ENCODE data around the gene RAD18. TPM values are rescaled to one million over a fixed set of nuclear protein-coding genes. Genes with fewer than 3 reads are reported as not detected.

The RAD18 gene
- polyA plus RNA-seq, 1 donor from 2014 or later: 4.7 TPM

DNA sequence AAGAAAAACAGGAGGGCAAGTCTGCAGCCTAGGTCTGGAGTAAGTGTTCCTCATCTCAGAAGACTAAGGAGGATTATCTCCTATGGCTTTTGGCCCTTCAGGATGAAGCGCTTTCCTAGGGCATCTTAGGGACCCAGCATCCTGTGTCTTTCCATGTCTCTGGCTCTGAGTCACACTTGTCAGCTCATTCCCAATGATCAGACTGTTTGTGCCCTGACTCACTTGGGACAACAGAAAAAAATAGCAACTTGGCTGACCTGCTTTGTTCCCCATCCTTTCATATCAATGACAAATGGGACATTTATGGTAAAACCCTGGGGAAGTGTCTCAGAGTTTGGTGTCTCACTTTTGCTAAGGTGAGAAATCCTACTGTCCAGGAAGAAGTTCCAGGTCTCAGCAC lies 117.6 kb downstream of the RAD18 start:
- H3K9ac ChIP-seq (ENCODE audit: low read length): no peak overlapping the region
- H3K4me3 ChIP-seq (ENCODE audit: low read length): no peak overlapping the region
- H3K4me2 ChIP-seq (ENCODE audit: low read length): no peak overlapping the region
- TF ChIP-seq MXI1 (conservative IDR thresholded peaks at IDR 0.05; ENCODE audit: poor library complexity, severe bottlenecking) (no peak), RAD21 (conservative IDR thresholded peaks at IDR 0.05) (no peak), TAF1 (IDR thresholded peaks at IDR 0.05; ENCODE audit: low read depth) (no peak), SMC3 (conservative IDR thresholded peaks at IDR 0.05; ENCODE audit: poor library complexity) (no peak), POLR2AphosphoS5 (IDR thresholded peaks at IDR 0.05) (no peak), EZH2 (IDR thresholded peaks at IDR 0.05; ENCODE audit: borderline replicate concordance, insufficient read depth, low read length, poor library complexity, severe bottlenecking) (no peak)
- TF ChIP-seq, protein P1, sequence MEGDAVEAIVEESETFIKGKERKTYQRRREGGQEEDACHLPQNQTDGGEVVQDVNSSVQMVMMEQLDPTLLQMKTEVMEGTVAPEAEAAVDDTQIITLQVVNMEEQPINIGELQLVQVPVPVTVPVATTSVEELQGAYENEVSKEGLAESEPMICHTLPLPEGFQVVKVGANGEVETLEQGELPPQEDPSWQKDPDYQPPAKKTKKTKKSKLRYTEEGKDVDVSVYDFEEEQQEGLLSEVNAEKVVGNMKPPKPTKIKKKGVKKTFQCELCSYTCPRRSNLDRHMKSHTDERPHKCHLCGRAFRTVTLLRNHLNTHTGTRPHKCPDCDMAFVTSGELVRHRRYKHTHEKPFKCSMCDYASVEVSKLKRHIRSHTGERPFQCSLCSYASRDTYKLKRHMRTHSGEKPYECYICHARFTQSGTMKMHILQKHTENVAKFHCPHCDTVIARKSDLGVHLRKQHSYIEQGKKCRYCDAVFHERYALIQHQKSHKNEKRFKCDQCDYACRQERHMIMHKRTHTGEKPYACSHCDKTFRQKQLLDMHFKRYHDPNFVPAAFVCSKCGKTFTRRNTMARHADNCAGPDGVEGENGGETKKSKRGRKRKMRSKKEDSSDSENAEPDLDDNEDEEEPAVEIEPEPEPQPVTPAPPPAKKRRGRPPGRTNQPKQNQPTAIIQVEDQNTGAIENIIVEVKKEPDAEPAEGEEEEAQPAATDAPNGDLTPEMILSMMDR (IDR thresholded peaks at IDR 0.05; ENCODE audit: poor library complexity, severe bottlenecking): no peak
- H2AFZ ChIP-seq (ENCODE audit: low read depth, low read length): no peak overlapping the region
- H3F3A ChIP-seq (ENCODE audit: insufficient read depth, low read length, poor library complexity, severe bottlenecking): no peaks in the 10 kb centered on the region
- no peaks in the 10 kb centered on the region for H3K9me2 ChIP-seq (ENCODE audit: insufficient read depth, low read length)
- no peak overlapping the region for H3K27ac ChIP-seq (ENCODE audit: low read length)
- H3K79me2 ChIP-seq (replicated peaks; ENCODE audit: insufficient read depth, low read length): no peaks in the 10 kb centered on the region
- H3K36me3 ChIP-seq (ENCODE audit: insufficient read depth, low read length): no peaks in the 10 kb centered on the region
- H3K9me3 ChIP-seq (ENCODE audit: low read length): no peaks in the 10 kb centered on the region
- H3K27me3 ChIP-seq (ENCODE audit: insufficient read depth, low read depth, low read length): no peaks in the 10 kb centered on the region
- no peaks in the 10 kb centered on the region for H4K20me1 ChIP-seq (ENCODE audit: insufficient read depth)

DNA sequence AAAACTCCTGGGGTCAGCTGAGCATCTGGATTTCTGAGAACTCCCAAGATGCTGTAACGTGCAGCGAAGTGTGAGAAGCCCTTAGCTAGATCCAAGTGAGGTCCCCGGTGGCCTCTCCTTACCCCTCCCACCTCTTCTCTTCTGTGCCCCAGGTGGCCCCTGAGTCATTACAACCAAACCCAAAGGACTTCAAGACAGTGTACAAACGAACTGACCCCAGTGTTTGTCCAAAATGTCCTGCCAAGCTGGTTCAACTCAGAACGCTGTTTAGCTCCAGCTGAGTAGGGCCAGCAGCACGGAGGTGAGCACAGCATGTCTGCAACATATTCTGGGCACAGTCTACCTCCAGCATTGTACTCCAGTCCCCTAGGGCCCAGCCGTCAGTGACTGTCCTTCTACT lies 119.9 kb downstream of the RAD18 start:
- no peak overlapping the region for H3K9ac ChIP-seq (ENCODE audit: low read length)
- no peaks in the 10 kb centered on the region for H3K9me3 ChIP-seq (ENCODE audit: low read length)
- TF ChIP-seq, protein P1 (IDR thresholded peaks at IDR 0.05; ENCODE audit: poor library complexity, severe bottlenecking): no peak
- TF ChIP-seq POLR2AphosphoS5 (IDR thresholded peaks at IDR 0.05): no peak
- no peak for TF ChIP-seq RAD21 (conservative IDR thresholded peaks at IDR 0.05)
- TF ChIP-seq, protein P2, sequence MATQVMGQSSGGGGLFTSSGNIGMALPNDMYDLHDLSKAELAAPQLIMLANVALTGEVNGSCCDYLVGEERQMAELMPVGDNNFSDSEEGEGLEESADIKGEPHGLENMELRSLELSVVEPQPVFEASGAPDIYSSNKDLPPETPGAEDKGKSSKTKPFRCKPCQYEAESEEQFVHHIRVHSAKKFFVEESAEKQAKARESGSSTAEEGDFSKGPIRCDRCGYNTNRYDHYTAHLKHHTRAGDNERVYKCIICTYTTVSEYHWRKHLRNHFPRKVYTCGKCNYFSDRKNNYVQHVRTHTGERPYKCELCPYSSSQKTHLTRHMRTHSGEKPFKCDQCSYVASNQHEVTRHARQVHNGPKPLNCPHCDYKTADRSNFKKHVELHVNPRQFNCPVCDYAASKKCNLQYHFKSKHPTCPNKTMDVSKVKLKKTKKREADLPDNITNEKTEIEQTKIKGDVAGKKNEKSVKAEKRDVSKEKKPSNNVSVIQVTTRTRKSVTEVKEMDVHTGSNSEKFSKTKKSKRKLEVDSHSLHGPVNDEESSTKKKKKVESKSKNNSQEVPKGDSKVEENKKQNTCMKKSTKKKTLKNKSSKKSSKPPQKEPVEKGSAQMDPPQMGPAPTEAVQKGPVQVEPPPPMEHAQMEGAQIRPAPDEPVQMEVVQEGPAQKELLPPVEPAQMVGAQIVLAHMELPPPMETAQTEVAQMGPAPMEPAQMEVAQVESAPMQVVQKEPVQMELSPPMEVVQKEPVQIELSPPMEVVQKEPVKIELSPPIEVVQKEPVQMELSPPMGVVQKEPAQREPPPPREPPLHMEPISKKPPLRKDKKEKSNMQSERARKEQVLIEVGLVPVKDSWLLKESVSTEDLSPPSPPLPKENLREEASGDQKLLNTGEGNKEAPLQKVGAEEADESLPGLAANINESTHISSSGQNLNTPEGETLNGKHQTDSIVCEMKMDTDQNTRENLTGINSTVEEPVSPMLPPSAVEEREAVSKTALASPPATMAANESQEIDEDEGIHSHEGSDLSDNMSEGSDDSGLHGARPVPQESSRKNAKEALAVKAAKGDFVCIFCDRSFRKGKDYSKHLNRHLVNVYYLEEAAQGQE (IDR thresholded peaks at IDR 0.05; ENCODE audit: borderline replicate concordance): no peak
- TF ChIP-seq MXI1 (conservative IDR thresholded peaks at IDR 0.05; ENCODE audit: poor library complexity, severe bottlenecking): no peak
- no peak for TF ChIP-seq EZH2 (IDR thresholded peaks at IDR 0.05; ENCODE audit: borderline replicate concordance, insufficient read depth, low read length, poor library complexity, severe bottlenecking)
- TF ChIP-seq SMC3 (conservative IDR thresholded peaks at IDR 0.05; ENCODE audit: poor library complexity): no peak
- TF ChIP-seq EP300 (conservative IDR thresholded peaks at IDR 0.05; ENCODE audit: poor library complexity, severe bottlenecking): no peak
- TF ChIP-seq TAF1 (IDR thresholded peaks at IDR 0.05; ENCODE audit: low read depth): no peak
- H3K4me3 ChIP-seq (ENCODE audit: low read length): no peak overlapping the region
- H3F3A ChIP-seq (ENCODE audit: insufficient read depth, low read length, poor library complexity, severe bottlenecking): no peaks in the 10 kb centered on the region
- no peak overlapping the region for H3K4me2 ChIP-seq (ENCODE audit: low read length)
- H3K27me3 ChIP-seq (ENCODE audit: insufficient read depth, low read depth, low read length): no peaks in the 10 kb centered on the region
- no peaks in the 10 kb centered on the region for H3K36me3 ChIP-seq (ENCODE audit: insufficient read depth, low read length)
- no peaks in the 10 kb centered on the region for H3K79me2 ChIP-seq (replicated peaks; ENCODE audit: insufficient read depth, low read length)
- no peak overlapping the region for H3K27ac ChIP-seq (ENCODE audit: low read length)
- H2AFZ ChIP-seq (ENCODE audit: low read depth, low read length): no peak overlapping the region
- H3K9me2 ChIP-seq (ENCODE audit: insufficient read depth, low read length): no peaks in the 10 kb centered on the region
- no peaks in the 10 kb centered on the region for H4K20me1 ChIP-seq (ENCODE audit: insufficient read depth)
